HEK293T (cell line): ENCODE measurements around the gene SNAP91.

Experiments
- CTBP1 ChIP-seq: fragments of 450-650 bp; IDR thresholded peaks from 2 replicates; pipeline ENCODE4 v1.6.1; 2016; ENCODE audit warnings: borderline replicate concordance
- ELF4 ChIP-seq: fragments of 450-650 bp; IDR thresholded peaks from 2 replicates; pipeline ENCODE4 v1.6.1; 2017; ENCODE audit warnings: antibody characterized with exemption
- FOXA1 ChIP-seq: fragments of 450-650 bp; IDR thresholded peaks from 2 replicates; pipeline ENCODE4 v1.6.1; 2016; ENCODE audit warnings: mild to moderate bottlenecking
- FOXK2 ChIP-seq: fragments of 450-650 bp; IDR thresholded peaks from 2 replicates; pipeline ENCODE4 v1.6.1; 2016; ENCODE audit warnings: mild to moderate bottlenecking
- FOXM1 ChIP-seq: fragments of 450-650 bp; IDR thresholded peaks from 2 replicates; pipeline ENCODE4 v1.6.1; 2017; ENCODE audit warnings: mild to moderate bottlenecking, borderline replicate concordance
- HDGF ChIP-seq: fragments of 450-650 bp; IDR thresholded peaks from 2 replicates; pipeline ENCODE4 v1.6.1; 2017; ENCODE audit warnings: antibody characterized with exemption, borderline replicate concordance
- L3MBTL2 ChIP-seq: fragments of 450-650 bp; conservative IDR thresholded peaks from 2 replicates; pipeline ENCODE4 v1.6.1; 2016; ENCODE audit warnings: mild to moderate bottlenecking
- SP1 ChIP-seq: fragments of 450-650 bp; IDR thresholded peaks from 2 replicates; pipeline ENCODE4 v1.6.1; 2017
- TARDBP ChIP-seq: fragments of 450-650 bp; IDR thresholded peaks from 2 replicates; pipeline ENCODE4 v1.6.1; 2016
- ZNF384 ChIP-seq: fragments of 450-650 bp; IDR thresholded peaks from 2 replicates; pipeline ENCODE4 v1.6.1; 2016

- TF ChIP-seq FOXK2 (no peak), TARDBP (no peak), FOXA1 (no peak), ELF4 (no peak), ZNF384 (no peak), L3MBTL2 (no peak), FOXM1 (no peak), CTBP1 (no peak), SP1 (no peak), HDGF (no peak)
Measured at GRCh38 chr6:83757021-83757420, 48.1 kb upstream of the SNAP91 start.
